GM23338 (cell line): ENCODE measurements around the gene LMNA. TPM values are rescaled to one million over a fixed set of nuclear protein-coding genes. Genes with fewer than 3 reads are reported as not detected.
A peak's percentile ranks its signal among the peaks of the same experiment; 100 is the strongest.

Experiments used
- ATAC-seq: fragments of 200-7000 bp; cut with Tn5 transposase; 3 replicates; pipeline ENCODE4 v1.9.1; 2020
- DNase-seq: peaks from one replicate; pipeline ENCODE4 v3.0.0-alpha.2; 2015; ENCODE audit warnings: low spot score
- H2AFZ ChIP-seq: fragments of 200-600 bp; sonication (generic); 2 replicates; pipeline ENCODE4 v1.8.0; 2016; ENCODE audit warnings: antibody characterized with exemption, mild to moderate bottlenecking, moderate library complexity
- H3F3A ChIP-seq: fragments of 200-600 bp; sonication (generic); replicated peaks from 2 replicates; pipeline ENCODE4 v1.8.0; 2017; ENCODE audit warnings: antibody characterized with exemption, mixed run types, low read depth
- H3K27ac ChIP-seq: fragments of 200-600 bp; sonication (generic); 2 replicates; pipeline ENCODE4 v1.6.1; 2016; ENCODE audit warnings: low read depth
- H3K27me3 ChIP-seq: fragments of 200-600 bp; sonication (generic); 2 replicates; pipeline ENCODE4 v1.8.0; 2016; ENCODE audit warnings: mild to moderate bottlenecking, mixed run types, moderate library complexity; ENCODE audit not compliant: insufficient read depth
- H3K36me3 ChIP-seq: fragments of 200-600 bp; sonication (generic); 2 replicates; pipeline ENCODE4 v1.8.0; 2016; ENCODE audit warnings: mild to moderate bottlenecking; ENCODE audit not compliant: insufficient read depth
- H3K4me1 ChIP-seq: fragments of 200-600 bp; sonication (generic); 2 replicates; pipeline ENCODE4 v1.8.0; 2016; ENCODE audit warnings: mild to moderate bottlenecking, moderate library complexity; ENCODE audit not compliant: insufficient read depth
- H3K4me2 ChIP-seq: fragments of 200-600 bp; sonication (generic); 2 replicates; pipeline ENCODE4 v1.7.1; 2017; ENCODE audit warnings: mixed run types
- H3K4me3 ChIP-seq: fragments of 200-600 bp; sonication (generic); 2 replicates; pipeline ENCODE4 v1.6.1; 2016; ENCODE audit warnings: mixed run types
- H3K79me2 ChIP-seq: fragments of 200-600 bp; sonication (generic); replicated peaks from 2 replicates; pipeline ENCODE4 v1.8.0; 2017; ENCODE audit warnings: mild to moderate bottlenecking; ENCODE audit not compliant: insufficient read depth
- H3K9me2 ChIP-seq: fragments of 200-600 bp; sonication (generic); 2 replicates; pipeline ENCODE4 v1.8.0; 2017; ENCODE audit not compliant: insufficient read depth
- H4K20me1 ChIP-seq: fragments of 200-600 bp; sonication (generic); replicated peaks from 2 replicates; pipeline ENCODE4 v1.8.0; 2017; ENCODE audit warnings: mild to moderate bottlenecking; ENCODE audit not compliant: insufficient read depth
- H3K27ac Mint-ChIP-seq: 2 replicates; pipeline ENCODE4 v1.8.0; 2020; ENCODE audit warnings: inconsistent platforms, mild to moderate bottlenecking, moderate library complexity, mixed read lengths
- H3K27me3 Mint-ChIP-seq: 3 replicates; pipeline ENCODE4 v1.8.0; 2022; ENCODE audit warnings: low read depth, mild to moderate bottlenecking, moderate library complexity, mixed read lengths, inconsistent platforms; ENCODE audit not compliant: insufficient read depth, poor library complexity
- H3K36me3 Mint-ChIP-seq: 3 replicates; pipeline ENCODE4 v1.8.0; 2021; ENCODE audit warnings: low read depth, mild to moderate bottlenecking, inconsistent platforms, moderate library complexity, mixed read lengths
- H3K4me1 Mint-ChIP-seq: 3 replicates; pipeline ENCODE4 v1.8.0; 2020; ENCODE audit warnings: mild to moderate bottlenecking, inconsistent platforms, mixed read lengths
- H3K4me3 Mint-ChIP-seq: 3 replicates; pipeline ENCODE4 v1.8.0; 2021; ENCODE audit warnings: moderate library complexity, mild to moderate bottlenecking, inconsistent platforms, mixed read lengths
- H3K9me3 Mint-ChIP-seq: 3 replicates; pipeline ENCODE4 v1.8.0; 2020; ENCODE audit warnings: moderate library complexity, mild to moderate bottlenecking, inconsistent platforms, mixed read lengths
- CREB1 ChIP-seq: fragments of 250-450 bp; sonication (Bioruptor Pico); IDR thresholded peaks from 2 replicates; pipeline ENCODE4 v1.5.0; 2020; ENCODE audit warnings: low read depth, mild to moderate bottlenecking, moderate library complexity
- EZH2 ChIP-seq: fragments of 200-600 bp; sonication (generic); IDR thresholded peaks from one replicate; pipeline ENCODE4 v1.8.0; 2017; ENCODE audit warnings: antibody characterized with exemption, mild to moderate bottlenecking, low read depth; ENCODE audit not compliant: unreplicated experiment
- EZH2phosphoT487 ChIP-seq: fragments of 200-600 bp; sonication (generic); IDR thresholded peaks from one replicate; pipeline ENCODE4 v1.8.1; 2018; ENCODE audit warnings: antibody characterized with exemption; ENCODE audit not compliant: unreplicated experiment
- JUNB ChIP-seq: IDR thresholded peaks from one replicate; pipeline ENCODE4 v1.6.1; 2016; ENCODE audit warnings: antibody characterized with exemption; ENCODE audit not compliant: unreplicated experiment
- NANOG ChIP-seq: IDR thresholded peaks from 2 replicates; pipeline ENCODE4 v1.6.1; 2016; ENCODE audit warnings: antibody characterized with exemption, borderline replicate concordance
- POLR2AphosphoS5 ChIP-seq: IDR thresholded peaks from 2 replicates; pipeline ENCODE4 v1.6.1; 2016; ENCODE audit warnings: antibody characterized with exemption, low read depth
- STAT1 ChIP-seq: IDR thresholded peaks from one replicate; pipeline ENCODE4 v1.6.1; 2016; ENCODE audit warnings: antibody characterized with exemption; ENCODE audit not compliant: unreplicated experiment
- ZNF114 ChIP-seq: fragments of 250-450 bp; sonication (Bioruptor Pico); IDR thresholded peaks from 2 replicates; pipeline ENCODE4 v1.5.0; 2020; ENCODE audit warnings: mild to moderate bottlenecking, moderate library complexity
- ZNF331 ChIP-seq: fragments of 250-450 bp; sonication (Bioruptor Pico); IDR thresholded peaks from 2 replicates; pipeline ENCODE4 v1.5.0; 2020; ENCODE audit warnings: low read depth, mild to moderate bottlenecking, moderate library complexity
- polyA plus RNA-seq: library from polyadenylated mRNA; unstranded; fragments of >200 nt; fragmentation: Nextera tagmentation; extraction: Ambion mirVana; gene quantifications from 2 replicates; pipeline ENCODE4 v1.2.1, GENCODE V29; 2016
- total RNA-seq: library from RNA; depleted of rRNA; stranded (reverse); fragments of >200 nt; shearing (Covaris generic); gene quantifications from 2 replicates; pipeline ENCODE4 v1.2.3, GENCODE V29; 2014
- TF ChIP-seq, protein P1 (sequence below): IDR thresholded peaks from 2 replicates; pipeline ENCODE4 v1.6.1; 2016; ENCODE audit warnings: antibody characterized with exemption
- TF ChIP-seq, protein P2 (sequence below), 2 experiments: fragments of 200-600 bp in 1 of 2; sonication (generic) in 1 of 2; conservative IDR thresholded peaks; 2 replicates each; pipeline versions ENCODE4 v1.5.1 to v1.6.1; 2016 to 2017; ENCODE audit warnings: antibody characterized with exemption in 2 of 2, low read depth in 2 of 2, mild to moderate bottlenecking in 2 of 2, moderate library complexity in 1 of 2
- TF ChIP-seq, protein P3 (sequence below): fragments of 250-450 bp; sonication (Bioruptor Pico); IDR thresholded peaks from 2 replicates; pipeline ENCODE4 v1.5.0; 2020; ENCODE audit warnings: mild to moderate bottlenecking, moderate library complexity
- TF ChIP-seq, protein P4 (sequence below): IDR thresholded peaks from one replicate; pipeline ENCODE4 v1.6.1; 2018; ENCODE audit warnings: antibody characterized with exemption; ENCODE audit not compliant: unreplicated experiment

LMNA gene
- total and polyA plus RNA-seq, 2 experiments from 2014 or later, result 35.5 to 56.3 TPM

DNA sequence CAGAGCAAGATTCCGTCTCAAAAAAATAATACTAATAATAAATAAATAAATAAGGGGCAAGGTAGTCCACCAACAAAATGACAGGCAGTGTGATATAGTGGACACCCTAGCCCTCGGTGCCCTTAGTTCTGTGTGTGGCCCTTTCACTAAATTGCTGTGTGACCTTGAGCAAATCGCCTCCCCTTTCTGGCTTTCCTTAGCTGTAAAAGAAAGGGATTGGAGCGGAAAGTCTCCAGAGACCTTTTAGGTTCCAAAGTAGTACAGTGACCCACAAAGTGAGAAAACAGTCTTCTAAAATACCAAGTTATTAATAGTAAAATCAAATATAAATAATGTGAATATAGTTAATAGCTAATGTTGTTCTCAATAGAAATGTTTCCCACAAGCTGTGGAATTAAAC lies 7.6 kb downstream of the LMNA start:
- H4K20me1 ChIP-seq, result no peaks in the 10 kb centered on the region
- no peak overlapping the region; the same call in 2 of the 3 replicates for H3K4me3 Mint-ChIP-seq
- H3K27ac ChIP-seq, result no peak overlapping the region
- H3K4me1 ChIP-seq, result peaks cover 42% of the 10 kb centered on the region
- no peaks in the 10 kb centered on the region for H3K27me3 ChIP-seq
- no peak for ATAC-seq
- H3K4me1 Mint-ChIP-seq, result peaks cover 58% of the 10 kb centered on the region
- peaks cover 25% of the 10 kb centered on the region for H3K79me2 ChIP-seq
- no peak overlapping the region for H2AFZ ChIP-seq
- H3K9me2 ChIP-seq, result no peaks in the 10 kb centered on the region
- H3K27me3 Mint-ChIP-seq, result peaks cover 40% of the 10 kb centered on the region
- H3K27ac Mint-ChIP-seq, result no peak overlapping the region; the same call in 1 of the 2 replicates
- DNase-seq, result no peak
- no peaks in the 10 kb centered on the region; the same call in 2 of the 3 replicates for H3K36me3 Mint-ChIP-seq
- H3K4me3 ChIP-seq, result no peak overlapping the region
- TF ChIP-seq ZNF114 (CRISPR knock-in tag) (no peak), ZNF331 (no peak), POLR2AphosphoS5 (no peak), EZH2 (no peak), CREB1 (CRISPR knock-in tag) (no peak), STAT1 (no peak), EZH2phosphoT487 (no peak), NANOG (no peak), JUNB (no peak)
- TF ChIP-seq, protein P1, sequence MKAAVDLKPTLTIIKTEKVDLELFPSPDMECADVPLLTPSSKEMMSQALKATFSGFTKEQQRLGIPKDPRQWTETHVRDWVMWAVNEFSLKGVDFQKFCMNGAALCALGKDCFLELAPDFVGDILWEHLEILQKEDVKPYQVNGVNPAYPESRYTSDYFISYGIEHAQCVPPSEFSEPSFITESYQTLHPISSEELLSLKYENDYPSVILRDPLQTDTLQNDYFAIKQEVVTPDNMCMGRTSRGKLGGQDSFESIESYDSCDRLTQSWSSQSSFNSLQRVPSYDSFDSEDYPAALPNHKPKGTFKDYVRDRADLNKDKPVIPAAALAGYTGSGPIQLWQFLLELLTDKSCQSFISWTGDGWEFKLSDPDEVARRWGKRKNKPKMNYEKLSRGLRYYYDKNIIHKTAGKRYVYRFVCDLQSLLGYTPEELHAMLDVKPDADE, result no peak
- TF ChIP-seq, protein P2, sequence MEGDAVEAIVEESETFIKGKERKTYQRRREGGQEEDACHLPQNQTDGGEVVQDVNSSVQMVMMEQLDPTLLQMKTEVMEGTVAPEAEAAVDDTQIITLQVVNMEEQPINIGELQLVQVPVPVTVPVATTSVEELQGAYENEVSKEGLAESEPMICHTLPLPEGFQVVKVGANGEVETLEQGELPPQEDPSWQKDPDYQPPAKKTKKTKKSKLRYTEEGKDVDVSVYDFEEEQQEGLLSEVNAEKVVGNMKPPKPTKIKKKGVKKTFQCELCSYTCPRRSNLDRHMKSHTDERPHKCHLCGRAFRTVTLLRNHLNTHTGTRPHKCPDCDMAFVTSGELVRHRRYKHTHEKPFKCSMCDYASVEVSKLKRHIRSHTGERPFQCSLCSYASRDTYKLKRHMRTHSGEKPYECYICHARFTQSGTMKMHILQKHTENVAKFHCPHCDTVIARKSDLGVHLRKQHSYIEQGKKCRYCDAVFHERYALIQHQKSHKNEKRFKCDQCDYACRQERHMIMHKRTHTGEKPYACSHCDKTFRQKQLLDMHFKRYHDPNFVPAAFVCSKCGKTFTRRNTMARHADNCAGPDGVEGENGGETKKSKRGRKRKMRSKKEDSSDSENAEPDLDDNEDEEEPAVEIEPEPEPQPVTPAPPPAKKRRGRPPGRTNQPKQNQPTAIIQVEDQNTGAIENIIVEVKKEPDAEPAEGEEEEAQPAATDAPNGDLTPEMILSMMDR (conservative IDR thresholded peaks at IDR 0.05; ENCODE audit: low read depth in 2 of 2), result no peak
- TF ChIP-seq, protein P3, sequence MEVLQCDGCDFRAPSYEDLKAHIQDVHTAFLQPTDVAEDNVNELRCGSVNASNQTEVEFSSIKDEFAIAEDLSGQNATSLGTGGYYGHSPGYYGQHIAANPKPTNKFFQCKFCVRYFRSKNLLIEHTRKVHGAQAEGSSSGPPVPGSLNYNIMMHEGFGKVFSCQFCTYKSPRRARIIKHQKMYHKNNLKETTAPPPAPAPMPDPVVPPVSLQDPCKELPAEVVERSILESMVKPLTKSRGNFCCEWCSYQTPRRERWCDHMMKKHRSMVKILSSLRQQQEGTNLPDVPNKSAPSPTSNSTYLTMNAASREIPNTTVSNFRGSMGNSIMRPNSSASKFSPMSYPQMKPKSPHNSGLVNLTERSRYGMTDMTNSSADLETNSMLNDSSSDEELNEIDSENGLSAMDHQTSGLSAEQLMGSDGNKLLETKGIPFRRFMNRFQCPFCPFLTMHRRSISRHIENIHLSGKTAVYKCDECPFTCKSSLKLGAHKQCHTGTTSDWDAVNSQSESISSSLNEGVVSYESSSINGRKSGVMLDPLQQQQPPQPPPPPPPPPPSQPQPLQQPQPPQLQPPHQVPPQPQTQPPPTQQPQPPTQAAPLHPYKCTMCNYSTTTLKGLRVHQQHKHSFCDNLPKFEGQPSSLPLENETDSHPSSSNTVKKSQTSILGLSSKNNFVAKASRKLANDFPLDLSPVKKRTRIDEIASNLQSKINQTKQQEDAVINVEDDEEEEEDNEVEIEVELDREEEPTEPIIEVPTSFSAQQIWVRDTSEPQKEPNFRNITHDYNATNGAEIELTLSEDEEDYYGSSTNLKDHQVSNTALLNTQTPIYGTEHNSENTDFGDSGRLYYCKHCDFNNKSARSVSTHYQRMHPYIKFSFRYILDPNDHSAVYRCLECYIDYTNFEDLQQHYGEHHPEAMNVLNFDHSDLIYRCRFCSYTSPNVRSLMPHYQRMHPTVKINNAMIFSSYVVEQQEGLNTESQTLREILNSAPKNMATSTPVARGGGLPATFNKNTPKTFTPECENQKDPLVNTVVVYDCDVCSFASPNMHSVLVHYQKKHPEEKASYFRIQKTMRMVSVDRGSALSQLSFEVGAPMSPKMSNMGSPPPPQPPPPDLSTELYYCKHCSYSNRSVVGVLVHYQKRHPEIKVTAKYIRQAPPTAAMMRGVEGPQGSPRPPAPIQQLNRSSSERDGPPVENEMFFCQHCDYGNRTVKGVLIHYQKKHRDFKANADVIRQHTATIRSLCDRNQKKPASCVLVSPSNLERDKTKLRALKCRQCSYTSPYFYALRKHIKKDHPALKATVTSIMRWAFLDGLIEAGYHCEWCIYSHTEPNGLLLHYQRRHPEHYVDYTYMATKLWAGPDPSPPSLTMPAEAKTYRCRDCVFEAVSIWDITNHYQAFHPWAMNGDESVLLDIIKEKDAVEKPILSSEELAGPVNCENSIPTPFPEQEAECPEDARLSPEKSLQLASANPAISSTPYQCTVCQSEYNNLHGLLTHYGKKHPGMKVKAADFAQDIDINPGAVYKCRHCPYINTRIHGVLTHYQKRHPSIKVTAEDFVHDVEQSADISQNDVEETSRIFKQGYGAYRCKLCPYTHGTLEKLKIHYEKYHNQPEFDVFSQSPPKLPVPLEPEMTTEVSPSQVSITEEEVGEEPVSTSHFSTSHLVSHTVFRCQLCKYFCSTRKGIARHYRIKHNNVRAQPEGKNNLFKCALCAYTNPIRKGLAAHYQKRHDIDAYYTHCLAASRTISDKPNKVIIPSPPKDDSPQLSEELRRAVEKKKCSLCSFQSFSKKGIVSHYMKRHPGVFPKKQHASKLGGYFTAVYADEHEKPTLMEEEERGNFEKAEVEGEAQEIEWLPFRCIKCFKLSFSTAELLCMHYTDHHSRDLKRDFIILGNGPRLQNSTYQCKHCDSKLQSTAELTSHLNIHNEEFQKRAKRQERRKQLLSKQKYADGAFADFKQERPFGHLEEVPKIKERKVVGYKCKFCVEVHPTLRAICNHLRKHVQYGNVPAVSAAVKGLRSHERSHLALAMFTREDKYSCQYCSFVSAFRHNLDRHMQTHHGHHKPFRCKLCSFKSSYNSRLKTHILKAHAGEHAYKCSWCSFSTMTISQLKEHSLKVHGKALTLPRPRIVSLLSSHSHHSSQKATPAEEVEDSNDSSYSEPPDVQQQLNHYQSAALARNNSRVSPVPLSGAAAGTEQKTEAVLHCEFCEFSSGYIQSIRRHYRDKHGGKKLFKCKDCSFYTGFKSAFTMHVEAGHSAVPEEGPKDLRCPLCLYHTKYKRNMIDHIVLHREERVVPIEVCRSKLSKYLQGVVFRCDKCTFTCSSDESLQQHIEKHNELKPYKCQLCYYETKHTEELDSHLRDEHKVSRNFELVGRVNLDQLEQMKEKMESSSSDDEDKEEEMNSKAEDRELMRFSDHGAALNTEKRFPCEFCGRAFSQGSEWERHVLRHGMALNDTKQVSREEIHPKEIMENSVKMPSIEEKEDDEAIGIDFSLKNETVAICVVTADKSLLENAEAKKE, result no peak
- TF ChIP-seq, protein P4, sequence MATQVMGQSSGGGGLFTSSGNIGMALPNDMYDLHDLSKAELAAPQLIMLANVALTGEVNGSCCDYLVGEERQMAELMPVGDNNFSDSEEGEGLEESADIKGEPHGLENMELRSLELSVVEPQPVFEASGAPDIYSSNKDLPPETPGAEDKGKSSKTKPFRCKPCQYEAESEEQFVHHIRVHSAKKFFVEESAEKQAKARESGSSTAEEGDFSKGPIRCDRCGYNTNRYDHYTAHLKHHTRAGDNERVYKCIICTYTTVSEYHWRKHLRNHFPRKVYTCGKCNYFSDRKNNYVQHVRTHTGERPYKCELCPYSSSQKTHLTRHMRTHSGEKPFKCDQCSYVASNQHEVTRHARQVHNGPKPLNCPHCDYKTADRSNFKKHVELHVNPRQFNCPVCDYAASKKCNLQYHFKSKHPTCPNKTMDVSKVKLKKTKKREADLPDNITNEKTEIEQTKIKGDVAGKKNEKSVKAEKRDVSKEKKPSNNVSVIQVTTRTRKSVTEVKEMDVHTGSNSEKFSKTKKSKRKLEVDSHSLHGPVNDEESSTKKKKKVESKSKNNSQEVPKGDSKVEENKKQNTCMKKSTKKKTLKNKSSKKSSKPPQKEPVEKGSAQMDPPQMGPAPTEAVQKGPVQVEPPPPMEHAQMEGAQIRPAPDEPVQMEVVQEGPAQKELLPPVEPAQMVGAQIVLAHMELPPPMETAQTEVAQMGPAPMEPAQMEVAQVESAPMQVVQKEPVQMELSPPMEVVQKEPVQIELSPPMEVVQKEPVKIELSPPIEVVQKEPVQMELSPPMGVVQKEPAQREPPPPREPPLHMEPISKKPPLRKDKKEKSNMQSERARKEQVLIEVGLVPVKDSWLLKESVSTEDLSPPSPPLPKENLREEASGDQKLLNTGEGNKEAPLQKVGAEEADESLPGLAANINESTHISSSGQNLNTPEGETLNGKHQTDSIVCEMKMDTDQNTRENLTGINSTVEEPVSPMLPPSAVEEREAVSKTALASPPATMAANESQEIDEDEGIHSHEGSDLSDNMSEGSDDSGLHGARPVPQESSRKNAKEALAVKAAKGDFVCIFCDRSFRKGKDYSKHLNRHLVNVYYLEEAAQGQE, result no peak
- H3K36me3 ChIP-seq, result no peaks in the 10 kb centered on the region
- 0 out of 2 replicates have a peak, but pooled peaks cover 3% of the 10 kb centered on the region for H3F3A ChIP-seq
- H3K4me2 ChIP-seq, result peak overlapping the region; percentile 69; the same call in 1 of the 2 replicates
- no peaks in the 10 kb centered on the region; the same call in 2 of the 3 replicates for H3K9me3 Mint-ChIP-seq
